Neutrophil (primary cell): ENCODE data around the gene PCLAF.

Experiments used
- H3K27ac ChIP-seq: fragments of 200-600 bp; sonication (generic); 2 replicates; pipeline ENCODE4 v1.5.1; 2016; ENCODE audit warnings: mild to moderate bottlenecking, moderate library complexity
- H3K27me3 ChIP-seq: fragments of 200-600 bp; sonication (generic); 2 replicates; pipeline ENCODE4 v1.6.0; 2016; ENCODE audit warnings: mild to moderate bottlenecking
- H3K36me3 ChIP-seq: fragments of 200-600 bp; sonication (generic); 2 replicates; pipeline ENCODE4 v1.5.1; 2017
- H3K4me1 ChIP-seq, 2 experiments: fragments of 200-600 bp in 1 of 2; sonication (generic) in 1 of 2; 1 replicate in 1 of 2; 2 replicates in 1 of 2; pipeline versions ENCODE4 v1.5.1 to v1.6.1; 2013 to 2016; ENCODE audit warnings: low read depth in 1 of 2, low read length in 1 of 2, mild to moderate bottlenecking in 1 of 2, moderate library complexity in 1 of 2; ENCODE audit not compliant: control insufficient read depth in 1 of 2, insufficient read depth in 1 of 2
- H3K4me3 ChIP-seq, 2 experiments: fragments of 200-600 bp in 1 of 2; sonication (generic) in 1 of 2; 1 replicate in 1 of 2; 2 replicates in 1 of 2; pipeline ENCODE4 v1.5.1; 2013 to 2016; ENCODE audit warnings: low read depth in 1 of 2, low read length in 1 of 2, mild to moderate bottlenecking in 1 of 2, moderate library complexity in 1 of 2
- H3K9me3 ChIP-seq: fragments of 200-600 bp; sonication (generic); 2 replicates; pipeline ENCODE4 v1.5.1; 2016
- TF ChIP-seq, protein P1 (sequence below): fragments of 200-600 bp; sonication (generic); IDR thresholded peaks from 2 replicates; pipeline ENCODE4 v1.5.1; 2016; ENCODE audit warnings: antibody characterized with exemption

Gene PCLAF, protein sequence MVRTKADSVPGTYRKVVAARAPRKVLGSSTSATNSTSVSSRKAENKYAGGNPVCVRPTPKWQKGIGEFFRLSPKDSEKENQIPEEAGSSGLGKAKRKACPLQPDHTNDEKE

DNA sequence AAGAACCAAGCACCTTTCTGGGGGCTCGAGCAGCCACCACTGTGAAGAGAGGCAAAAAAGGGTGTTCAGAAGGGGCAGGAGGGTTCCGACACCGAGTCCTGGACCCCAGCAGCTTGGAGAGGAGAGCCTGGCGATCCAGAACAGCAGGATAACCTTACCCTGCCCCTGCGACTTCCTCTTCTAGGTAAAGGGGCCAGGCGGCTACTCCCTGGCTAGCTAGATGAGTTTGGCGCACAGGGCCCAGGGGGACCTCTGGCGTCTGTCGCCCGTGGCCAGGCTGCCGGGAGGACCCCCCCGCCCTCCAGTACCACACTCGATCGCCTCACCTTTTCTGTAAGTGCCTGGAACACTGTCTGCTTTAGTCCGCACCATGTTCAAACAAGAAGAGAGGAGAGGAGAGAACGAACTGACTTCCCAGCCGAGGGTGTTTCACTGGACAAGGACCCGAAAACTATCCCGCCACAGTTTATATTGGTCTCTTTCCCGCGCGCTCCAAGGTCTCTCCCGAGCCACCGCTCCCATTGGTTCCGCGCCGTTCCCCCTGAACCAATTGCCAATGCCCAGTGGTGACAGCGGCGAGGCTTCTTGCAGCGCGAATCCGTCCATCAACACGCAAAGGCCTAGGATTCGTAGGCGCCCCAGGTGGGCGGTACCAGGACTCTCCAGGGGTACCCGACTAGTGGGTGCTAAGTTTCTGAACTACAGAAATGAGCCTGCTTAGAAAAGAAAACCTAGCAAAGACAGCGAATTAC lies at the start of gene PCLAF:
TSS of gene PCLAF (minus strand) at position 442 of the 752 bp plus-strand sequence. CDS start at position 372, 70 bp downstream.
- peaks cover 9 to 13% of the 10 kb centered on the region in 2 experiments for H3K4me1 ChIP-seq
- H3K9me3 ChIP-seq: no peaks in the 10 kb centered on the region
- no peaks in the 10 kb centered on the region for H3K36me3 ChIP-seq
- peak within 1 kb of the TSS; percentile 66 for H3K27ac ChIP-seq
- H3K4me3 ChIP-seq: peak within 1 kb of the TSS; percentile 68 to 78
- TF ChIP-seq, protein P1, sequence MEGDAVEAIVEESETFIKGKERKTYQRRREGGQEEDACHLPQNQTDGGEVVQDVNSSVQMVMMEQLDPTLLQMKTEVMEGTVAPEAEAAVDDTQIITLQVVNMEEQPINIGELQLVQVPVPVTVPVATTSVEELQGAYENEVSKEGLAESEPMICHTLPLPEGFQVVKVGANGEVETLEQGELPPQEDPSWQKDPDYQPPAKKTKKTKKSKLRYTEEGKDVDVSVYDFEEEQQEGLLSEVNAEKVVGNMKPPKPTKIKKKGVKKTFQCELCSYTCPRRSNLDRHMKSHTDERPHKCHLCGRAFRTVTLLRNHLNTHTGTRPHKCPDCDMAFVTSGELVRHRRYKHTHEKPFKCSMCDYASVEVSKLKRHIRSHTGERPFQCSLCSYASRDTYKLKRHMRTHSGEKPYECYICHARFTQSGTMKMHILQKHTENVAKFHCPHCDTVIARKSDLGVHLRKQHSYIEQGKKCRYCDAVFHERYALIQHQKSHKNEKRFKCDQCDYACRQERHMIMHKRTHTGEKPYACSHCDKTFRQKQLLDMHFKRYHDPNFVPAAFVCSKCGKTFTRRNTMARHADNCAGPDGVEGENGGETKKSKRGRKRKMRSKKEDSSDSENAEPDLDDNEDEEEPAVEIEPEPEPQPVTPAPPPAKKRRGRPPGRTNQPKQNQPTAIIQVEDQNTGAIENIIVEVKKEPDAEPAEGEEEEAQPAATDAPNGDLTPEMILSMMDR: peak; percentile 16
- no peaks in the 10 kb centered on the region for H3K27me3 ChIP-seq

DNA sequence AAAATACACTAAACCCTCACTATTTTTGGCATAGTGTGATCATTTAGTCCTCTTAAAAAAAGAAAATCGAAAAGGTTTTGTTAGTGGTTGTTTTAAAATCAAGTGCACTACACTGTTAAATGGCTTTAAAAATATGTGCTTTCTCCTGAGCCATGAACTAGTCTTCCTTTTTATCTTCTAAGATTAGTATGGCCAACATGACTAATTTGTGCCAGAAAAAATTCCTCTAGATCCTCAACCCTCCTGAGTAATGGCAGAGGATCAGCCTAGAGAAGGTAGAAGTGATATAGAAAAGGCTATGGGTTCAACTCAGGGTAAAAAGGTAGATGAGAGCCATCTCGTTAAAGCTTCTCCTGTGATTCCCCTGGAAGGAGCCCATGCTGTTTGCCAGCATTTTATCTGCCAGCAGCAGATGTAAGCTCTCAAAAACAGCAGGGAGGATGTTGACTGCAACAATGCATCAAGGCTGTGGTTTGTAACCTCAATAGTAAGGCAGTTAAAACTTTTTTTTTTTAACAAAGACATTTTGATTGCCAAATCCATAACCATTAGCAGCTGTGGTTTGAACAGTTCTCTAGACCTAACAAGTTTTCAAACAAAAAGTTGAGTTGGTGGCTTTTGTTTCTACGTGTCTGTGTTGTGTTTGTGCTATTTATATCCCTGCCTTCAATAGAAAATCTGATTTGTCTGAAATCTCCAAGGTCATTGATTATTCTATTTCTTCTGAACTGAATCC lies 48.9 kb upstream of the PCLAF start:
- H3K27ac ChIP-seq: no peak overlapping the region
- H3K36me3 ChIP-seq: peaks cover 79% of the 10 kb centered on the region
- H3K9me3 ChIP-seq: no peaks in the 10 kb centered on the region
- peaks cover 0 to 9% of the 10 kb centered on the region in 2 experiments for H3K4me1 ChIP-seq
- no peak overlapping the region for H3K4me3 ChIP-seq
- H3K27me3 ChIP-seq: no peaks in the 10 kb centered on the region
- TF ChIP-seq, protein P1: no peak

DNA sequence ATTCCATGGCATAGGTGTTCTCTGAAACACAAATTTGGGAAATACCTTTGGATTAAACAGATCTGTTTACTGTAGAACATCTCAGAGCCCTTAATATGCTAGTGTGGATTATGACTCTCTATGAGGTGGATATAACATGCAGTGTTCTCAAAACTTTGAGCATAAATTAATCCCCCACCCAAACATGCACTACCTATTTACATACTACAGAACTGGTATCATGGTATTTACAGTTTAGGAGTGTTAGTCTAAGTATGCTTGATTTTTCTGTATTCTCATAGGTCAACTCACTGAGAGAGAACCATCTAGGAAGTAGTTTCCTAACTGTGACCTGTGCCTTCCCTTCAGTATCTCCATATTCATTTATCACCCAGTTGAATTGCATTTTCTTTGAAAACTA lies 48.2 kb upstream of the PCLAF start:
- H3K27ac ChIP-seq: no peak overlapping the region
- H3K4me1 ChIP-seq: peaks cover 0 to 9% of the 10 kb centered on the region in 2 experiments
- no peaks in the 10 kb centered on the region for H3K9me3 ChIP-seq
- H3K4me3 ChIP-seq: no peak overlapping the region
- peaks cover 81% of the 10 kb centered on the region for H3K36me3 ChIP-seq
- TF ChIP-seq, protein P1: no peak
- H3K27me3 ChIP-seq: no peaks in the 10 kb centered on the region

DNA sequence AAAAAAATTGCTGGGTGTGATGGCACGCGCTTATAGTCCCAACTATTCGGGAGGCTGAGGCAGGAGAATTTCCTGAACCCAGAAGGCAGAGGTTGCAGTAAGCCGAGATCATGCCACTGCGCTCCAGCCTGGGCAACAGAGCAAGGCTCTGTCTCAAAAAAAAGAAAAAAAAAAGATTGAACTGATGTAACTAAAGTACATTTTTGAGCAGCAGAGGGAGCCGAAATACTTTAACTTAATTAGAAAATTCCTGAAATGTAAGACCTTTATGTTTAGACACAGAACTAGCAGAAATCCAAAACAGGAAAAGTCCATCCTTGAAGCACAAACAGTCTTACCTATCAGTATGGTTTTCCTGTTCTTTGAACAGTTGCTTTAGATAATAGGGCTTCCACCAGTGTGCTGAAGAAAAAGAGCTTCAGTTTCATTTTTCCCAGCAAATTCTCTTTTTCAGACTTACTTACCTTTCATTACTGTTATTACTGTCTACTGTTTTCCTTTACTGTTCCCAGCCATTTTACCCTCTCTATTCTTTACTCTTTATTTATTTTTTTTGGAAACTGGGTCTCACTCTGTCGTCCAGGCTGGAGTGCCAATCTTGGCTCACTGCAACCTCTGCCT lies 45.7 kb upstream of the PCLAF start:
- Histone ChIP-seq H3K4me1 (peaks cover 0 to 9% of the 10 kb centered on the region in 2 experiments), H3K9me3 (no peaks in the 10 kb centered on the region), H3K36me3 (peaks cover 84% of the 10 kb centered on the region), H3K27ac (no peak overlapping the region), H3K27me3 (no peaks in the 10 kb centered on the region), H3K4me3 (no peak overlapping the region)
- TF ChIP-seq, protein P1: no peak

DNA sequence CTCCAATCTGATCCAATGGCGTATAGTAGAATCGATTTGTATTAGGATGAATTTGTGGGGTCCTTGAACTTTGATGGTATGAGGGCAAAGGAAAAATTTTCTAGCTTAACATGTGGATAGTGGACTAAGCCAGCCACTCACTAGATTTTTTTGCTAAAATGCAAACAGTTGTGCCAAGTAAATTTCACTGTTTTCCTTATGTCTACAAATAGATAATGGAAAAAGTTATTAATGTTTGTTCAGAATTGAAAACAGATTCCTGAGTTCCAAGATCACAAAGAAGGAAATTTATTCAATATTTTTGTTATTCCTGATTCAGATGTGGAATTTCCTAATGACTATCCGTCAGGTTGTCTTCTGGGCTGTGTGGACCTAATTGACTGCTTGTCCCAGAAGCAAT lies 44.0 kb upstream of the PCLAF start:
- no peaks in the 10 kb centered on the region for H3K27me3 ChIP-seq
- TF ChIP-seq, protein P1: no peak
- peaks cover 90% of the 10 kb centered on the region for H3K36me3 ChIP-seq
- H3K4me1 ChIP-seq: peaks cover 0 to 8% of the 10 kb centered on the region in 2 experiments
- no peak overlapping the region for H3K4me3 ChIP-seq
- H3K9me3 ChIP-seq: no peaks in the 10 kb centered on the region
- H3K27ac ChIP-seq: no peak overlapping the region
